Dedifferentiated amniotic fluid mesenchymal stem cell (primary cell): ENCODE measurements around the gene ADAM19.

Experiments
- DNase-seq: peaks from one replicate; pipeline ENCODE4 v3.0.0-alpha.2; 2016; ENCODE audit errors: extremely low spot score

Gene ADAM19

DNA sequence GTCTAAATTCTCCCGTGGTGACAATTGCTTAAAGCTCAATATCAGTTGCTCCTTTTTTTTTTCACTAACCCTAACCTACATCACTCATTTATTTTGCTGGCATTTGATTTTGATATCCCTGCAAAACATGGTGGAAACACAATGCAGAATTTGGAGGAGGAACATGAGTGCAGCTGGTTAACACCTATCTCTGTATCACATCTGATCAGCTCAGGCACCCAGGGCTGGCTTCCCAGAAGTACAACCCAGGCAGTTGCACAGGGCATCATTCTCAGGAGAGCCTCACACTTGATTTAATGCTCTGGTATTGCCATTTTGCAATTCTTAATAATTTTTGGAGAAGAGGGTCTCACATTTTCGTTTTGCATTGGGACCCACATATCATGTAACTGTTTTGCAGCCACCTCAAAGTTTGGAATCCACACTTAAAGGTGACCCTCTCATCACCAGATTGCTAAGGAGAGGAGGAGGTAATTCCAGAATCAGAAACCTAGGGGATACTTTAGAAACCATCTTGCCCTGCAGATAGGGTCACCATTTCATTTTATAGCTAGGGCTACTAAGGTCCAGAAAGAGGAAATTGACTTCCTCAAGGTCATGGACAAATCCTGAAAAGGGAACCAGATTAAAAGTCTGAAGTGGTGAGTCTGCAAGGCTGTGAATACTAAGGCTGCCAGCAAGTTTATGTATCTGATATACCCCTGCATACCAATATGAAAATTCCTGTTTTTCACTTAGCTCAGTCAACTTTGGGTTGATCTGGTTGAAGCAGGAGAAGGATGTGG, 19.3 kb upstream of the ADAM19 start:
- DNase-seq: no peak

- DNase-seq: no peak
These were observed 18.7 kb upstream of the ADAM19 start for GRCh38 chr5:157594257-157594656.

GRCh38 chr5:157593052-157593757, 17.6 kb upstream of the ADAM19 start:
- no peak for DNase-seq

DNA sequence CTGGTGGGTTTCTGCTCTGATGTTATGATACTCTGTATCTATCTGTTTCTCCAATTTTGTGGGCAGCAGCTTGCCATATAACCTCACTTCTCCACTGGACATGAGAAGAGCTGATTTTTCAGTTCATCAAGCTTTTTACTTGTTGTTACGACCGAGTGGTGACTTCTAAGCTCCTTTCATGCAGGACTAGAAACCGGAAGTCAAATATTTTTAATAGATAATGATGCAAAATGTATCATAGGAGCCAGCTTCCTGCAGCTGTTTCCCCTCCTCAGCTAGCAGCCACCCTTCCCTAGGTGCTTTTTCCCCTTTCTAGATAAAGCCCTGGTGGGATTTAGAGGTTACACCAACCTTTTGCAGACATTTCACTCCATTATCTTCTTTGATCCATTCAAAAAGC, 17.0 kb upstream of the ADAM19 start:
- DNase-seq: no peak

DNA sequence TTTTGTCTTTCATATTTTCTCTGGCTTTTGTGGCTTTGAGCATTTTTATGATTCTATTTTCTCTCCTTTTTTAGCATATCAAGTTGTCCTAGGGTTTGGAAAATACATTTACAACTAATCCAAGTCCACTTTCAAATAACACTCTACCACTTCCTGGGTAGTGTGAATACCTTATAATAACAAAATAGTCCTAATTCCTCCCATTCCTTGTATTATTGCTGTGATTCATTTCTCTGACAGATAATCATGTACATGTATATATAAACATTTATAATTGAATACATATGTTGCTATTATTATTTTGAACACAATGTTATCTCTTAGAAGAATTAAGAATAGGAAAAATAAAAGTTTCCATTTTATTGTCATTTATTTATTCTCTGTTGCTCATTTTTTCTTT, 14.9 kb upstream of the ADAM19 start:
- no peak for DNase-seq

- DNase-seq: no peak
These were observed 9.1 kb upstream of the ADAM19 start for GRCh38 chr5:157584628-157585027.

GRCh38 chr5:157582731-157583620, 7.4 kb upstream of the ADAM19 start:
- DNase-seq: no peak

DNA sequence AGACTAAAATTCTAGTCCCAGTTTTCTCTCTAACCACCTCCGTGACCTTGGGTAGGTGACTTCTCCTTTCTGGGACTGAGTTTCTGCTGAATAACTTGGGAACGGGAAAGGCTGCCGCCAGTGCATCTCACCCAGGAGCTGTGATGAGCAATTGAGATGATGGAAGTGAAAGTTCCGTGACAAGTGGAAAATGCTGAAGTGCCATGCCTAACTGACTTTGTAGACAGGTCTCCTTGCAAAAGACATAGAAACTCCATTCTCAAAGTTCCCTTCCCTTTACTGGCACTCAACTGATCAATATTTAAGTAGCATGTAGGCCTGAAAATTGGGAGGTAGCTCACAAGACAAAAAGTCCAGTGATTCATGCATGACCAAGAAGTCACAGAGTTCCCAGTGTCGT, 6.3 kb upstream of the ADAM19 start:
- DNase-seq: no peak

GRCh38 chr5:157578079-157578780, 2.7 kb upstream of the ADAM19 start:
- no peak for DNase-seq

- no peak for DNase-seq
These were observed 1.1 kb upstream of the ADAM19 start for GRCh38 chr5:157576678-157577077.

GRCh38 chr5:157574456-157575380, 857 bp downstream of the ADAM19 start:
- no peak for DNase-seq

- no peak for DNase-seq
These were observed 4.2 kb downstream of the ADAM19 start for GRCh38 chr5:157571357-157571827.

DNA sequence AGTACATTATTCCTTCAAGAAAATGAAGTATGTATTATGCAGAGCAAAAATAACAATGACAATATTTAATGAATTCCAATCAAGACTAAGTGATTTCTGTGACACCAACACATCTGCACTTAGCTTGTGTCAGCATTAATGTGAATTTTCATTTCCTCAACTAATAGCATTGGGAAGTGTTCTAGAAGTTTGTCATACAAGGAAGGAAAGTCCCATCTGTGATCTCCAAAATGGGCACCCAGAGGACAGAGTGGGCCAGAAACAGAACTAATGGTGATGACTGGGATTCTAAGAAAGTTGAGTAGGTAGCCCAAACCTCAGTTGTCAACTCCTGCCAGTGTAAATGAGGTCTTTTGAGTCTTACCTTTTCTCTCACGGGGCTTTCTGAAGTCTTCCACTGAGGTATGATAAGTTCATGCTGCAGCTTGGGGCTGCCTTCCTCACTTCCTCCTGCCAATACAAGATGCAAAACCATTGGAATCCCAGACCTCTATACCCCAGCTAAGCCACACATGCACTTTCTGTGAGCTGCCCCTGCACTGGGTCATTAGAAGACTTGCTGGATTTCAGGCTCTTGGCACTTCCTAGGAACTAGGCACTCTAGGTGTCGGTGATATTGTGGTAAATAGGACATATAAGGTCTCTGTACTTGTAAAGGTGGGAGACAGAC, 4.9 kb downstream of the ADAM19 start:
- DNase-seq: no peak

- no peak for DNase-seq
These were observed 6.9 kb downstream of the ADAM19 start for GRCh38 chr5:157568720-157569119.

- DNase-seq: no peak
These were observed 7.4 kb downstream of the ADAM19 start for GRCh38 chr5:157568222-157568621.

- no peak for DNase-seq
These were observed 8.6 kb downstream of the ADAM19 start for GRCh38 chr5:157566902-157567489.

DNA sequence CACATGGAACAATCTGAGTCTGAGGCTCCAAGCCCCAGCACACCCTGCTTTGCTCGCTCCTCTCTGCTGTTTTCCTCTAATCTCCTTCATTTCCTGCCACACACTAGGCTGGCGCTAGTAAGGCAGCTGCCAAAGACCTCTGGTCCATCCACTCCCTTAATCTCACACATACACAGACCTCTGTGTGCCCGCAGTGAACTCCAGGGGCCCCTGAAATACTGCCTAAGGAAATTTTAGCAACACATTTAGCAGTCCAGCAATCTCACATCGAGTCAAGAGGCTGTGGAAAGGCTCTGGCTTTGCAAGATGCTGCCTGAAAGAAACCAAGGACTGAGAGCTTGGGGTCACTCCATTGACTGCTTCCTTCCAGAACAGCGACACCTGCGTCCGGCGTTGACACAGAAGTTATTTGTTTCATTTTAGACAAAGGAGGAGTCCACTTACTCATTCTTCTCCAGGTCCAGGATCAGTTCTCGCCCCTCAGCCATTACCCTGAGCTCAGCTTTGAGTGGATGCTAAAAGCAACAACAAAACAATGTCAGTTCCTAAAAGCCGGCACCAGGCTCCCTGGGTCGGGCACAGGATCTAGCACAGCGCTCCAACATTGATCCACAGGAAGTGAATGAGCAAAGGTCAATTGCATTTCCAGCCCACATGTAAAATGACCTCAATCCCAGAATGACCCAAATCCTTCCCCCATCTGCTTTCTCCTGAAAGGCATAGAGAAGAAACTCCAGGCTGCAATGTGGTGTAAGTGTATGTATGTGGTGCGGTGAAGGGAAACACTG, 11.5 kb downstream of the ADAM19 start:
- no peak for DNase-seq

- DNase-seq: peak; percentile 48
These were observed 12.1 kb downstream of the ADAM19 start for GRCh38 chr5:157563373-157563928.
